SU-DHL-6 (cell line): ENCODE data around the gene ANHX.

Experiments used
- H2AFZ ChIP-seq: fragments of 200-600 bp; sonication (generic); 2 replicates; pipeline ENCODE4 v1.6.1; 2014; ENCODE audit warnings: low read depth, mild to moderate bottlenecking, moderate library complexity, mixed read lengths, antibody characterized with exemption, low read length; ENCODE audit not compliant: severe bottlenecking
- H3F3A ChIP-seq: fragments of 200-600 bp; shearing (Covaris generic); 2 replicates; pipeline ENCODE4 v1.6.0; 2016; ENCODE audit warnings: antibody characterized with exemption, mild to moderate bottlenecking; ENCODE audit not compliant: insufficient read depth
- H3K27ac ChIP-seq: fragments of 200-600 bp; sonication (generic); 2 replicates; pipeline ENCODE4 v1.5.1; 2016; ENCODE audit warnings: low read depth, mild to moderate bottlenecking, low read length, moderate library complexity, mixed read lengths
- H3K27me3 ChIP-seq: fragments of 200-600 bp; sonication (generic), shearing (Covaris generic); 2 replicates; pipeline ENCODE4 v1.6.0; 2014; ENCODE audit warnings: mild to moderate bottlenecking, low read length
- H3K36me3 ChIP-seq: fragments of 200-600 bp; sonication (generic); 2 replicates; pipeline ENCODE4 v1.6.1; 2014; ENCODE audit warnings: mild to moderate bottlenecking, low read length, mixed read lengths
- H3K4me2 ChIP-seq: fragments of 300-600, 200-600 bp; shearing (Covaris generic), sonication (generic); 2 replicates; pipeline ENCODE4 v1.6.0; 2014; ENCODE audit warnings: low read length, low read depth, mild to moderate bottlenecking; ENCODE audit not compliant: poor library complexity, severe bottlenecking
- H3K4me3 ChIP-seq: fragments of 200-600 bp; sonication (generic); 2 replicates; pipeline ENCODE4 v1.5.1; 2014; ENCODE audit warnings: antibody characterized with exemption, low read length, mild to moderate bottlenecking, mixed read lengths; ENCODE audit not compliant: insufficient read depth, poor library complexity, severe bottlenecking
- H3K79me2 ChIP-seq: fragments of 200-600 bp; sonication (generic); 2 replicates; pipeline ENCODE4 v1.6.1; 2014; ENCODE audit warnings: mild to moderate bottlenecking, low read length, moderate library complexity; ENCODE audit not compliant: insufficient read depth
- H3K9ac ChIP-seq: fragments of 200-600 bp; sonication (generic); 2 replicates; pipeline ENCODE4 v1.7.0; 2014; ENCODE audit warnings: mild to moderate bottlenecking, low read length
- H3K9me2 ChIP-seq: fragments of 200-600 bp; sonication (generic); replicated peaks from 2 replicates; pipeline ENCODE4 v1.6.1; 2014; ENCODE audit warnings: low read length; ENCODE audit not compliant: insufficient read depth
- H3K9me3 ChIP-seq: fragments of 200-600 bp; sonication (generic); 2 replicates; pipeline ENCODE4 v1.6.1; 2014; ENCODE audit warnings: low read length, mixed read lengths; ENCODE audit not compliant: insufficient read depth
- H4K20me1 ChIP-seq: fragments of 200-600 bp; sonication (generic); 2 replicates; pipeline ENCODE4 v1.6.1; 2014; ENCODE audit warnings: low read depth, mild to moderate bottlenecking, antibody characterized with exemption, low read length, moderate library complexity, mixed read lengths
- CTCF ChIP-seq: fragments of 200-600 bp; sonication (generic); IDR thresholded peaks from one replicate; pipeline ENCODE4 v1.5.1; 2017; ENCODE audit warnings: antibody characterized with exemption, mild to moderate bottlenecking, low read length, moderate library complexity; ENCODE audit not compliant: insufficient read depth, poor library complexity, severe bottlenecking
- EZH2phosphoT487 ChIP-seq: fragments of 200-600 bp; sonication (generic), shearing (Covaris generic); conservative IDR thresholded peaks from 2 replicates; pipeline ENCODE4 v1.6.1; 2018; ENCODE audit warnings: mild to moderate bottlenecking, antibody characterized with exemption, low read length, moderate library complexity, mixed read lengths

Gene ANHX

GRCh38 chr12:133225527-133225926, 10.2 kb downstream of the ANHX start:
- H3K27me3 ChIP-seq = no peaks in the 10 kb centered on the region
- TF ChIP-seq CTCF (no peak), EZH2phosphoT487 (no peak)
- no peak overlapping the region for H3K4me2 ChIP-seq
- no peaks in the 10 kb centered on the region for H3K36me3 ChIP-seq
- H3F3A ChIP-seq = no peaks in the 10 kb centered on the region
- H2AFZ ChIP-seq = no peak overlapping the region
- H4K20me1 ChIP-seq = no peaks in the 10 kb centered on the region
- no peak overlapping the region for H3K27ac ChIP-seq
- no peaks in the 10 kb centered on the region for H3K79me2 ChIP-seq
- no peaks in the 10 kb centered on the region for H3K9me2 ChIP-seq
- H3K9ac ChIP-seq = no peak overlapping the region
- peaks cover 18% of the 10 kb centered on the region; the same call in 1 of the 2 replicates for H3K9me3 ChIP-seq
- H3K4me3 ChIP-seq = no peak overlapping the region

GRCh38 chr12:133222211-133222610, 13.5 kb downstream of the ANHX start:
- TF ChIP-seq CTCF (no peak), EZH2phosphoT487 (no peak)
- Histone ChIP-seq H4K20me1 (no peaks in the 10 kb centered on the region), H3K27me3 (no peaks in the 10 kb centered on the region), H2AFZ (no peak overlapping the region), H3K9me2 (no peaks in the 10 kb centered on the region), H3K9me3 (peaks cover 45% of the 10 kb centered on the region; the same call in 1 of the 2 replicates), H3K4me3 (no peak overlapping the region), H3K79me2 (no peaks in the 10 kb centered on the region), H3K9ac (no peak overlapping the region), H3K27ac (no peak overlapping the region), H3K36me3 (no peaks in the 10 kb centered on the region), H3F3A (no peaks in the 10 kb centered on the region), H3K4me2 (no peak overlapping the region)

- Histone ChIP-seq H3F3A (no peaks in the 10 kb centered on the region), H3K9ac (no peak overlapping the region), H3K79me2 (no peaks in the 10 kb centered on the region), H3K36me3 (no peaks in the 10 kb centered on the region), H2AFZ (no peak overlapping the region), H3K27ac (no peak overlapping the region), H3K9me3 (peaks cover 53% of the 10 kb centered on the region; the same call in 1 of the 2 replicates), H3K4me2 (no peak overlapping the region), H3K9me2 (no peaks in the 10 kb centered on the region), H4K20me1 (no peaks in the 10 kb centered on the region), H3K27me3 (no peaks in the 10 kb centered on the region), H3K4me3 (no peak overlapping the region)
- TF ChIP-seq EZH2phosphoT487 (no peak), CTCF (no peak)
These were observed 14.4 kb downstream of the ANHX start for GRCh38 chr12:133221241-133221640.

- no peak overlapping the region for H3K9ac ChIP-seq
- H3K36me3 ChIP-seq = no peaks in the 10 kb centered on the region
- H3K79me2 ChIP-seq = no peaks in the 10 kb centered on the region
- no peaks in the 10 kb centered on the region for H3K9me2 ChIP-seq
- H3K27me3 ChIP-seq = no peaks in the 10 kb centered on the region
- no peak overlapping the region for H3K4me3 ChIP-seq
- no peak overlapping the region for H3K27ac ChIP-seq
- no peaks in the 10 kb centered on the region for H4K20me1 ChIP-seq
- peaks cover 54% of the 10 kb centered on the region; the same call in 1 of the 2 replicates for H3K9me3 ChIP-seq
- no peak overlapping the region for H2AFZ ChIP-seq
- no peaks in the 10 kb centered on the region for H3F3A ChIP-seq
- H3K4me2 ChIP-seq = no peak overlapping the region
- no peak for TF ChIP-seq EZH2phosphoT487
- no peak for TF ChIP-seq CTCF
These were observed 15.2 kb downstream of the ANHX start for GRCh38 chr12:133220521-133220920.
